Activated naive CD4-positive, alpha-beta T cell treated with anti-CD3 and anti-CD28 coated beads, Interleukin-2, amount 50 U/mL, for 72 hours (primary cell): ENCODE measurements around the gene CAMK2N2. TPM values are rescaled to one million over a fixed set of nuclear protein-coding genes. Genes with fewer than 3 reads are reported as not detected.
A peak's percentile ranks its signal among the peaks of the same experiment; 100 is the strongest.

ENCODE experiments used
- ATAC-seq, 2 donors: fragments of 150-1000 bp; cut with Tn5 transposase; 2 replicates each; pipeline ENCODE4 v1.10.0; 2021; ENCODE audit warnings: mild to moderate bottlenecking in 2 of 2, moderate library complexity in 2 of 2
- DNase-seq, 2 donors: peaks; one replicate each; pipeline ENCODE4 v3.0.0; 2021 to 2022; ENCODE audit warnings: low spot score in 2 of 2
- H3K27ac Mint-ChIP-seq, 2 donors: one replicate each; pipeline ENCODE4 v1.8.0; 2022; ENCODE audit warnings: mild to moderate bottlenecking in 2 of 2, mixed read lengths in 2 of 2
- H3K36me3 Mint-ChIP-seq, 2 donors: one replicate each; pipeline ENCODE4 v1.8.0; 2022; ENCODE audit warnings: mixed read lengths in 2 of 2
- H3K9me3 Mint-ChIP-seq, 2 donors: one replicate each; pipeline ENCODE4 v1.8.0; 2022; ENCODE audit warnings: mixed read lengths in 2 of 2
- total RNA-seq, 2 donors: library from RNA; stranded (reverse); gene quantifications; one replicate each; pipeline ENCODE4 v1.2.3, GENCODE V29; 2022

The CAMK2N2 gene
- total RNA-seq, 2 donors from 2014 or later, result 0.18 to 0.34 TPM

DNA sequence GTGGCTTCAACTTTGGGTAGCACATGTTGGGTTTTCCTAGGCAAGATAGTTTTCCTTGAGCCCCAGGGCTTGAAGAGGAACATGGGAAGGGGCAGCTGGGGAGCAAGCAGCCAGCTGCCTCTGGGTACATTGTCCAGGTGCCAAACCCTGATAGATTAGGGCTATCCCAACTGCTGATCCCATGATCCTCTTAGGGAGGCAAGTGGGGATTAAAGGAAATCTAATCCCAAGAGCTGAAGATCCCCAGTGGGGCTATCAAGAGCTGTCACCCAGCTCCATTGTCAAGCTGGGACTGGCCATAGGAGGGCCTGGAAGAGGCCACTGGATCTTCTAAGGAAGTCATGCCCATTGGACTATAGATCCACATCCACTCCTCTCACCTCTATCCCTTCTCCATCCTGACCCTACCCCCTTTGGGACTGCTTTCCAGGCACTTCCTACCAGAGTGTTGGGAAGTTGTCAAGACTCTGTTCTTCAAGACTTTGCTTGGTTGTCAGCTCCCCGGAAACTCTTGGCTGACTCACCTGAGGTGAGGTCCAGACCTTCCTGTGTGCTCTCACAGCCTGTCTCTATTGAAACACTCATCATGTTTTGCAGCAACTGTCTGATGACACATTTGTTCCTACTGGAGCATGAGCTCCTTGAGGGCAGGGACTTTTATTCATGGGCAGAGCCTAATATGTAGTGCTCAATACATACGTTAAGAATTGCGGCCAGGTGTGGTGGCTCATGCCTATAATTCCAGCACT is 5.9 kb downstream of the CAMK2N2 start:
- ATAC-seq (peak; percentile 75 to 95), DNase-seq (peak in 1 of 2 donors; percentile 63)
- Mint-ChIP-seq H3K9me3 (no peaks in the 10 kb centered on the region), H3K27ac (peak overlapping the region; percentile 39 to 92), H3K36me3 (peaks cover 0 to 5% of the 10 kb centered on the region in 2 donors)

DNA sequence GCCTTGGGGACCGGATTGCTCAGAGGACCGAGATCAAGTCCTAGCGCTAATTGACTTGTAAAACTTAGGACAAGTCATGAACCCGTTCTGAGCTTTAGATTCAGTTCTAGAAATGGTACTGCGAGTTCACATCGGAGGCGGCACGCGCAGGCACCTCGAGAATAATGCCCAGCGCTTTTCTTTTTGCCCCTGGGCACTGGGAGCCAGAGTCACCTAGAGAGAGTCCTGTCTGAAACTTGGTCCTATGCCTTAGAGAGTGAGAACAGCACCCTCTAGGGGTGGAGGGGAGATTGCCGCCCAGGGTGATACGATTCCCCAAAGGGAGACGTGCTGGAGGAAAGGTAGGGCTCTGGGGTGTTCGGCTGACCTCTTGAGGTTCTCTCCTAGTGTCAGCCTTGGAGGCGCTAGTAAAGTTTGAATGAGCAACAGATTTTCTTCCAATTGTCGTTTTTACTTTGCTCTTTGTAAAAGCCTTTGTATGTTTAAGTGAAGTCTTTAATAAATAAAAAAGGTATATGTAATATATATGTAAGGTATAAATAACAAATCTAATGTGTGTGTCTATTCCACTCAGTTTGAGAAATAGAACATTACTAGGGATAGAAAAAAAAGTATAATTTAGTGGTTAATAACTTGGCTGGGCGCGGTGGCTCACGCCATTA is 11.1 kb downstream of the CAMK2N2 start:
- no peaks in the 10 kb centered on the region for H3K9me3 Mint-ChIP-seq
- DNase-seq (peak; percentile 88 to 95), ATAC-seq (peak; percentile 67 to 73)
- H3K27ac Mint-ChIP-seq, result peak overlapping the region; percentile 99
- H3K36me3 Mint-ChIP-seq, result peaks cover 0 to 7% of the 10 kb centered on the region in 2 donors

DNA sequence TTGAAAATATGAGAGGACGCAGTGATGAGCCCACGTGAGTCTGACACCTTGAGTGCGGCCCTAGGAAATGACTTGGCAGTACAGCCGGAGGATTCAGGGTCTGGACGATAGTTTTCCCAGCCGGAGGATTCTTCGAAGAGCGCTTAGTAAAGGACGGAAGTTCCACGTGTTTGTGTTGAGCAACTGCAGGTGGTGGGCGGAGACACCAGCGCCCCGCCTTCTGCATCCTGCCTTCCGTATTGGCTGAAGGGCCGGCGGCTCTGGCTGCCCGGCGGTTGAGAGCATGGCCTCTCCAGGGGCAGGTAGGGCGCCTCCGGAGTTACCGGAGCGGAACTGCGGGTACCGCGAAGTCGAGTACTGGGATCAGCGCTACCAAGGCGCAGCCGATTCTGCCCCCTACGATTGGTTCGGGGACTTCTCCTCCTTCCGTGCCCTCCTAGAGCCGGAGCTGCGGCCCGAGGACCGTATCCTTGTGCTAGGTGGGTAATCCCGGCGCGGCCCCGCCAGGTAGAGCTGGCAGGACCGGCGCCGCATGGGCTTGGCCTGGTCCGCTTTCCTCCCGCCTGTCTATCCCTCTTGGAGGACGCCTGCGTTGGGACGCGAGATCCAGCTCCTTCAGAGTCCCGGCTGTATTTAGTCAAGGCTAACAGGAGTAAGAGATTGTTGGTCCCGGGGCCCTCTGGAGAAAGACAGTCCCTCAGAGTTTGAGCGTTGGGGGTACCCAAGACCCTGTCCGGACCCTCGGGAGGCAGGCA is 11.8 kb downstream of the CAMK2N2 start, which contains the start of gene EEF1AKMT4:
TSS of gene EEF1AKMT4 (plus strand) at position 261 of the 755 bp plus-strand sequence. CDS start at position 284, 23 bp downstream.
- Mint-ChIP-seq H3K27ac (peak within 1 kb of the TSS; percentile 99), H3K9me3 (no peaks in the 10 kb centered on the region), H3K36me3 (peaks cover 0 to 13% of the 10 kb centered on the region in 2 donors)
- DNase-seq (peak; percentile 94 to 96), ATAC-seq (peak; percentile 91 to 93)

DNA sequence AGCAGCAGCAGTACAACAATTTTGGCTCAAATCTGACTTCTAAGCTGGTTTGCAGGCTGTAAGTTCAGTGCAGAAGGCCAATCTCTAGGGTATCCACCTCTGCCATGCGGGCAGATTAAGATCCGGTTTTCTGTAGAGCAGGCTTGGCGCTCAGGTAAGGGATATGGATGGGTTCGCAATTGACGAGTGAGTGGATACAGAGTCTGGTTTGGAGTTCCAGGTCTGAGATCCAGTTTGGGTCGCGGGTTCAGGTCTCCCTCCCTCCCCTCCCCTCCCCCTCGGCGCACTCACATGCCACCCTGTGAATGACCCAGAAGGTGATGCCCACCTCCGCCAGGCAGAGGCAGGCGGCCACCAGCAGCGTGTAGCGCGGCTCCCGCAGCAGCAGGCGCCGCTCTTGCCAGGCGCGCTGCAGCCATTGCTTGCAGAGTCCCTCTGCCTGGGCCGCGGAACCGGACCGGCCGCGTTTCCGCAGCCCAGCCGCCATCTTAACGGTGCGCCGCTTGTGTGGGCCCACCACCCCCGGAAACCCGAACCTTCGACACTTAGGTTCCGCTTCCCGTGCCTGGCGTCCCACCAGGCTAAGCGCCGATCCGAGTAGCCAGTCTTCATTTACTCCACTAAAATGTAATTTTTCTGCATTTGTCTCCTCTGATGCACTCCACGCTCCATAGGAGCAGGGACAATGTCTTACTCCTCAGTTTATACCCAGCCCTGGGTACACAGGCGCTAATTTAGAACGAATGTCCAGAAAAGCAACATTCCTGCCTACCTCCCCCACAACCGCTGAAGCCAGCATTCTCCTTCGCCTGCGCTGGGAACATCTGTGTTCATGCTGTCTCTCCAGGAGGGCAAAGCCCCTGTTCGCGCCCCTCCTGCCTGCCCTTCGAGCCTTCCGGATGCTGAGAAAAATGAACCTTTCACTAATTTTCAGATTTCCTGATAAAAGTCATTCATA is 12.6 kb downstream of the CAMK2N2 start, which contains the start of gene ALG3:
TSS of gene ALG3 (minus strand) at position 509 of the 958 bp plus-strand sequence. CDS start at position 487, 22 bp downstream.
- peak; percentile 50 to 56 for ATAC-seq
- H3K9me3 Mint-ChIP-seq, result no peaks in the 10 kb centered on the region
- peak within 1 kb of the TSS; percentile 99 for H3K27ac Mint-ChIP-seq
- DNase-seq, result peak; percentile 83 to 90
- peaks cover 0 to 16% of the 10 kb centered on the region in 2 donors for H3K36me3 Mint-ChIP-seq

DNA sequence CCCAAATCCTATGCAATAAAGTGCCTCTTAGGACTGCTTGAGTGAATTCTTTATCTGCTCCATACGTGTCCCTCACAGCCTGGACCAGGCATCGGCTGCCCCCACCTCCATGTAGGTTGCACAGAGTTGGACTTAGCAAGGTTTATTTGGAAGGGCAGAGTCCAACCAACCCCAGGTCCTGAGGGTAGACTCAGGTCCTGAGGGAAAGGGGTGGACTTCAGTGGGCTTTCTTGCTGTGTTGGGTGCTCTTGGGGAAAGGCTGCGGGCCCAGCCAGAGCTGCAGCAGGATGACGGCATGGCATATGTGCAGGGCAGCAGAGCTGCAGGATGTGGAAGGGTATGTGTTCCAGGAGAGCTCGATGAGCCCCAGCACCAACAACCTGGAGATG is 19.1 kb downstream of the CAMK2N2 start:
- ATAC-seq (peak in 1 of 2 donors; percentile 8), DNase-seq (no peak)
- Mint-ChIP-seq H3K36me3 (peaks cover 0 to 9% of the 10 kb centered on the region in 2 donors), H3K9me3 (no peaks in the 10 kb centered on the region), H3K27ac (no peak overlapping the region)

DNA sequence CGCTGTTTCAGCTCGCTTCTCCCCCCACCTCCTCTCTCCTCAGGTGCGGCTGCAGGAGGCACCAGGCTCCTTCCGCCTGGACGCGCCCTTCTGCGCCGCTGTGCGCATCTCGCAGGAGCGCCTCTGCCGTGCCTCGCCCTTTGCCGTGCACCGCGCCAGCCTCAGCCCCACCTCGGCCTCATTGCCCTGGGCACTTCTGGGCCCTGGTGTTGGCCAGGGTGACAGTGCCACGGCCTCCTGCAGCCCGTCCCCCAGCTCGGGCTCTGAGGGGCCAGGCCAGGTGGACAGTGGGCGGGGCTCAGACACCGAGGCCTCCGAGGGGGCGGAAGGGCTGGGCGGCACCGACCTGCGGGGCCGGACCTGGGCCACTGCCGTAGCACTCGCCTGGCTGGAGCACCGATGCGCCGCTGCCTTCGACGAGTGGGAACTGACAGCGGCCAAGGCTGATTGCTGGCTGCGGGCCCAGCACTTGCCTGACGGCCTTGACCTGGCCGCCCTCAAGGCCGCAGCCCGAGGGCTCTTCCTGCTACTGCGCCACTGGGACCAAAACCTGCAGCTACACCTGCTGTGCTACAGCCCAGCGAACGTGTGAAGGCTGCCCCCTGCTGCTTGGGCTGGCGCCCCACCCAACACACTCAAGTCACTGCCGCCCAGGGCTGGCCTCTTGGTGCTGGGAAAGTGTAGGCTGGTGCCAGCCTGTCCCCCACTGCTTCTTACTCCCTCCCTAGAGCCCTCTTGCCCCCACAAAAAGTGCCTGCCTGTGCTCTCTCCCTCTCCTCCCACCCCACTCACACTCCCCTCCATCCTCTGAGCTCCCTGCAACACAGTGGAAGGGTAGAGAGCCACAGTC is 19.7 kb downstream of the CAMK2N2 start:
- Mint-ChIP-seq H3K36me3 (peaks cover 0 to 9% of the 10 kb centered on the region in 2 donors), H3K27ac (no peak overlapping the region), H3K9me3 (no peaks in the 10 kb centered on the region)
- DNase-seq, result no peak
- ATAC-seq, result peak; percentile 30 to 69

DNA sequence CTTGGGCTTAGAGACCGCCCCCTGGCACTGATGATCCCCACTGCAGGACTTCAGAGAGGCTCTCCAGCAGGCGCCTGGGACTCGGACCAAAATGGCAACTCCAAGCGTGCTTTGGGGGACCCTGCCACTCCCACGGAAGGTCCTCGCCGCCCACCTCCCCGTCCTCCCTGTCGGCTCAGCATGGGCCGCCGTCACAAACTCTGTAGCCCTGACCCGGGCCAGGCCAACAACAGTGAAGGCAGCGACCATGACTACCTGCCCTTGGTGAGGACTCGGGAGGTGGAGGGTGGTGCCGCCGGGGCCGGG is 20.3 kb downstream of the CAMK2N2 start:
- DNase-seq (no peak), ATAC-seq (no peak)
- no peak overlapping the region for H3K27ac Mint-ChIP-seq
- H3K36me3 Mint-ChIP-seq, result peaks cover 0 to 9% of the 10 kb centered on the region in 2 donors
- no peaks in the 10 kb centered on the region for H3K9me3 Mint-ChIP-seq

DNA sequence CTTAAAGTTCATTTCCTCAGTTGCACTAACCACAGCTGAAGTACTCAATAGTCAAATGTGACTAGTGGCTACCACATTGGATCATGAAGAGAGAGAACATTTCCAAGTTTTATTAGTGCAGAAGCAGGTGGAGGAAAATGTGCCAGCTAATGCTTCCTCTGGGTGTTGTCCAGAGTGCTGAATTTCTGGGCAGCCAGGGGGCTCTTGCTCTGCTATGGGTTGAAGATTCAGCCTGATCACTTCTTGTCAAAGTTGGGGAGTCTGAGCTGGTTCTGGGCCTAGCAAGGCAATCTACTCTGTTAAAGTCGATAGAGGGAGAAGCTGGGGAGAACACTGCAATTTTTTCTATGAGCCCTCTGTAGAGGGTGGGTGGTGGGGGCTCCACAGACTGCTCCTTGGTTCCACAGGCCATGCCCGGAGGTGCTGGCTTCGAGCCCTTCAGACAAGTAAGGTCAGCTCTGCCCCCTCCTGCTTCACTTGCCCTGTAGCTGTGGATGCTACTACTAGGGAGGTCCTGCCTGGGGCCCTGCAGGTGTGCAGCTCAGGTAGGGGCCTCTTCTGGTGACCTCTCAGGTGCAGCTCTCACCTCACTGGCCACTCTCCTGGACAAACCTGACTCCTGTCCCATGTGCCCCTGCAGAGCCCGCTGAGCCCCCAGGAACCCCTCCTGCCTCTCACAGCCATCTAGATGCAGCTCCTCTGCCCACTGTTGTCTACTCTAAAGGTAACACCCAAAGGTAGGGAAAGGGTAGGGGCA is 20.8 kb downstream of the CAMK2N2 start:
- Mint-ChIP-seq H3K9me3 (no peaks in the 10 kb centered on the region), H3K36me3 (peaks cover 0 to 9% of the 10 kb centered on the region in 2 donors), H3K27ac (no peak overlapping the region)
- ATAC-seq, result no peak
- no peak for DNase-seq

DNA sequence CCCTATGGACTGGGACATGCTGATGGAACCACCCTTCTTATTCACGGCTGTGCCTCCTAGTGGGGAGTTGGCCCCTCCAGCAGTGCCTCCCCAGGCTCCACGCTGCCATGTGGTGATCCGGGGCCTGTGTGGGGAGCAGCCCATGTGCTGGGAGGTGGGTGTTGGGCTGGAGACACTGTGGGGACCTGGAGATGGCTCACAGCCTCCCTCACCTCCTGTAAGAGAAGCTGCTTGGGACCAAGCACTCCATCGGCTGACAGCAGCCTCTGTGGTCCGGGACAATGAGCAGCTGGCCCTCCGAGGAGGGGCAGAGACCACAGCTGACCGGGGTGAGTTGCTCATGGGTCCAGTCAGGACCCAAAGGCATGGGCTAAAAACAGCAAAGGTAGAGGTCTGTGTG is 21.6 kb downstream of the CAMK2N2 start:
- Mint-ChIP-seq H3K9me3 (no peaks in the 10 kb centered on the region), H3K36me3 (peaks cover 0 to 5% of the 10 kb centered on the region in 2 donors), H3K27ac (peak overlapping the region; percentile 57 to 86)
- no peak for DNase-seq
- no peak for ATAC-seq

DNA sequence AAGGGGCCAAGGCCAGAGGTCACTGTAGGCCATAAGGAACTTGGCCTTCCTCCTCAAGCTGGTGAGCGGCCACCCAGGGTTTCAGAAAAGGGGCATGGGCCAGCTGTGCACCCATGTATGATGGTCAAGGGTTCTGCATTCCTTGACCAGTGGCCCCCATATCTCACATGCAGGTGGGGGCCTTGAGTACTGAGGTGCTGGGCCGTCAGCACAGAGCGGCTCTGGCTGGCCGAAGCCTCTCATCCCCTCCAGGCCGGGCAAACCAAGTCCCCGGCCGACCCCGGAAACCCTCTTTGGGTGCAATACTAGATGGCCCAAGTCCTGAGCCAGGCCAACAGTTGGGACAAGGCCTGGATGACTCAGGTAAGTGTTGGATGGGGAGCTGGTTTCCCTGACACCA is 22.1 kb downstream of the CAMK2N2 start:
- DNase-seq (no peak), ATAC-seq (no peak)
- H3K27ac Mint-ChIP-seq, result peak overlapping the region in 1 of 2 donors; percentile 57
- no peaks in the 10 kb centered on the region for H3K36me3 Mint-ChIP-seq
- no peaks in the 10 kb centered on the region for H3K9me3 Mint-ChIP-seq

DNA sequence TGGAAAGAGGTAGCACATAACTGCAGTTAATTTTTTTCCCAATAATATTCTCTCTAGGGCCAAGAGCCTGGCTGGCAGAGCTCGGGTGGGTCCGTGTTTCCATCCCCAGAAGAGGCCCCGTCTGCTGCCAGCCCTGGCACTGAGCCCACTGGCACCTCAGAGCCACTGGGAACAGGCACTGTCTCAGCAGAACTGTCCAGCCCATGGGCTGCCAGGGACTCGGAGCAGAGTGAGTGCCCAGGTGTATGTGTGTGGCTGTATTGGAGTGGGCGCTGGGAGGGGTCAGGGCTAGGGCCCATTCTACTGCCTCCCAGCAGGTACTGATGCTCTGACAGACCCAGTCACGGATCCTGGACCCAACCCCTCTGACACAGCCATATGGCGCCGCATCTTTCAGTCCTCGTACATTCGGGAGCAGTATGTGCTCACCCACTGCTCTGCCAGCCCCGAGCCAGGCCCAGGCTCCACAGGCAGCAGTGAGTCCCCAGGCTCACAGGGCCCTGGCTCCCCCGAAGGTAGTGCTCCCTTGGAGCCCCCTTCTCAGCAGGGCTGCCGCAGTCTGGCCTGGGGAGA is 23.0 kb downstream of the CAMK2N2 start:
- Mint-ChIP-seq H3K9me3 (no peaks in the 10 kb centered on the region), H3K36me3 (no peaks in the 10 kb centered on the region), H3K27ac (peak overlapping the region in 1 of 2 donors; percentile 36)
- DNase-seq, result no peak
- no peak for ATAC-seq

DNA sequence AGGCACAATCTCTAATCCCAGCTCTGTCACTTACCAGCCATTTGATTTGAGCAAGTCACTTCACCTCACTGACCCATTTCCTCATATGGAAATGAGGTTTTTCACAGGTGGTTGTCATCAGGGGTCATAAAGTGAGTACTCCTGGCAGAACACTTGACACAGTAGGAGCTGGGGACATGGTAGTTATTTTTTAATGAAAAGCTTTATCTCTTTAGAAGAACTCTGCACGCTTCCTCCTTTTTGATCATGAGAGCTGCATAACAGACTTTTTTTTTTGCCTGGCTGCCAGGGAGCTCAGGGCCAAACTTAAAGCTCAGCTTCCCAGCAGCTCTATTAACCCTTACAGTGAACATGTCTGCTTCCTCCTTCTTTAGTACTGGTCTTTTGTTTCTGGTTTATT is 23.5 kb downstream of the CAMK2N2 start:
- no peaks in the 10 kb centered on the region for H3K36me3 Mint-ChIP-seq
- ATAC-seq, result no peak
- no peaks in the 10 kb centered on the region for H3K9me3 Mint-ChIP-seq
- DNase-seq, result no peak
- peak overlapping the region in 1 of 2 donors; percentile 36 for H3K27ac Mint-ChIP-seq

DNA sequence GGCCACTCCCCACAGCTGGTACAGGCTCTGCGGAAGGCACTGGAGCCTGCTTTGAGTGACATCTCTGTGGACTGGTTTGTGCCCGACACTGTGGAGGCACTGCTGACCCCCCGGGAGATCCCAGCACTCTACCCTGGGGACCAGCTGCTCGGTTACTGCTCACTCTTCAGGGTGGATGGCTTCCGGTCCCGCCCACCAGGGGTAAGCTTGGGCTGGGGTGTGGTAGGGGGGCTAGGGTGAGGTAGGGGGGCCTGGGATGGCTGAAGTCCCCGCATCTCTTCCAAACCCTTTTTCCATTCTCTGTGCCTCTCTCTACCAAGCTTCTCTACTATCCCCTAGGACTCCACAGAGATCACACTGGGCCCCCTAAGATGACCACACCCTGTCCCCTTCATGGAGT is 24.1 kb downstream of the CAMK2N2 start:
- Mint-ChIP-seq H3K36me3 (no peaks in the 10 kb centered on the region), H3K9me3 (no peaks in the 10 kb centered on the region), H3K27ac (no peak overlapping the region)
- ATAC-seq (no peak), DNase-seq (no peak)

DNA sequence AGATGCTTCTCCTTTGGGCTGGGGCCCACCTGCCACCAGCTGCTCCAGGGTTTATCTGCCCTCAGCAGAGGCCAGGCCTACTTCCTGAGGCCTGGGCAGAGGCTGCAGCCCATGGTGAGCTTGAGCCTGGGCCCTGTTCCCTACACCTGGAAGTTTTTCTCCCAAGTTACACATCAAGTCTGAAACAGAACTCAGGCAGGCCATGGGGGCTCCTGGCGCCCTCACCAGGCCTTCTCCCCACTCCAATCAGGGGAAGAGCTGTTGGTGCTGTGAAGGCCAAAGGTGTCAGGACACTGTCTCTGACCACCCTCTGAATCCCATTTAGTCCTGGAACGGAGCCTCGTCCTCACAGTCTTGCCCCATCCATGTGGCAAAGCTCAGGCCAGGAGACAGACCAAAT is 24.7 kb downstream of the CAMK2N2 start:
- DNase-seq (no peak), ATAC-seq (no peak)
- Mint-ChIP-seq H3K36me3 (peaks cover 0 to under 1% of the 10 kb centered on the region in 2 donors), H3K9me3 (no peaks in the 10 kb centered on the region), H3K27ac (no peak overlapping the region)
